SH-SY5Y (cell line): ENCODE data around the gene ZNF311.

Experiments used
- GATA2 ChIP-seq: IDR thresholded peaks from 2 replicates; pipeline ENCODE4 v1.6.1; 2011; ENCODE audit warnings: mild to moderate bottlenecking, low read depth, low read length
- GATA3 ChIP-seq: IDR thresholded peaks from 2 replicates; pipeline ENCODE4 v1.6.1; 2011; ENCODE audit warnings: low read depth, mild to moderate bottlenecking, low read length, moderate library complexity

DNA sequence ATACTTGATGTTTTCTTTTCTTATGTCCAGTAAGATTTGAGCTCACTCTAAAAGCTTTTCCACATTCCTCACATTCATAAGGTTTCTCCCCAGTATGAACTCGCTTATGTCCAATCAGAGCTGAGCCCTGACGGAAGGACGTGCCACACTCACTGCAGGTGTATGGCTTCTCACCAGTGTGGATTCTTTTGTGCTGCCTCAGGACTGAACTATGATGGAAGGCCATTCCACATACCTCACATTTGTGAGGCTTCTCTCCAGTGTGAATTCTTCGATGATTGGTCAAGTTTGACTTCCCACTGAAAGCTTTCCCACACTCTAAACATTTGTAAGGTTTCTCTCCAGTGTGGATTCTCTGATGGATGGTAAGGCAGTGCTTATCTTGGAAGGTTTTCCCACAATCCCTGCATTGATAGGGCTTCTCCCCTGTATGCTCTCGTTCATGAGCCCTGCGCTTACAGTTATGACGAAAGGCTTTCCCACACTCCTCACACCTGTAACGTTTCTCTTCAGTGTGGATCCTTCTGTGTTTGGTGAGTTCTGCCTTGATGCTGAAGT, 9.9 kb downstream of the ZNF311 start:
- TF ChIP-seq GATA2 (no peak), GATA3 (no peak)
